GM18861 (cell line): ENCODE results near the gene MAPKAP1.
"Not testable (repeated sequence)": the region's sequence is repeated elsewhere in the genome, so short reads cannot be mapped to it uniquely, and the experiment has no call there.

Source experiments
- ATAC-seq: cut with Tn5 transposase; IDR thresholded peaks from one replicate; pipeline ENCODE4 v1.9.1; 2021; ENCODE audit not compliant: unreplicated experiment

The MAPKAP1 gene

GRCh38 chr9:125571824-125572223, 135.2 kb downstream of the MAPKAP1 start:
- not testable (repeated sequence) for ATAC-seq

- no peak for ATAC-seq
Observed at GRCh38 chr9:125570246-125570645, 136.8 kb downstream of the MAPKAP1 start.

DNA sequence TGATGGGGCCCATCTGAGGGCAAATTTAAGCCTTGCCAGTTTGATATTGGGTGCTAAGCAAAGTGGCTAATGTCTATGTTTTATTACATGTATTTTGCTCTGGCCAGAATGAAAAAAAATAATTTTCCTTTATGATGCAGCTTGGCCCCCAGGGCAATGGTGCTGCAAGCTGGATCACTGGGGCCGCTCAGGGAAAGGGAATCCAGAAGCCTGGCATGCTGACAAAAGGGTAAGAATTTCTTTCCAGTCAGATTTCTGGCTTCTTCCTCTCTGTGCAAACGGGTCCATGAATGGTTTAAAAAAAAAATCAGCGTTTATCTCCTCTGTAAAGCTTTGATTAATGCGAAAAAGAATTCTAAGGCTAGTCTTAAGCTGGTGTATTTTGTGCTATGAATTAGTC, 138.4 kb downstream of the MAPKAP1 start:
- no peak for ATAC-seq

DNA sequence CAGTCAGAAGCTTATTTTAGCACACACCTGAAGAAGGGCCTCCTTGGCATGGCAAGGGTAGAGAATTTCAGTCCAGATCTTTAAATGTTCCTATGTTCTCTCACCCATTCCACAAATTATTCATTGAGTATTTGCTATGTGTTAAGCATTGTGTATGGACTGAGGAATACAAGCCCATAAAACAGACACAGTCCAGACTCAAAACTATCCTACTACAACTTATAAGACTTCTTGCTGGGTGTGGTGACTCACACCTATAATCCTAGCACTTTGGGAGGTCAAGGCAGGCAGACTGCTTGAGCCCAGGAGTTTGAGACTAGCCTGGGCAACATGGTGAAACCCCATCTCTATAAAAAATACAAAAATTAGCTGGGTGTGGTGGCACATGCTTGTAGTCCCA, 141.0 kb downstream of the MAPKAP1 start:
- ATAC-seq, result not testable (repeated sequence)

- no peak for ATAC-seq
Observed at GRCh38 chr9:125565126-125565525, 141.9 kb downstream of the MAPKAP1 start.

- no peak for ATAC-seq
Observed at GRCh38 chr9:125564631-125565030, 142.4 kb downstream of the MAPKAP1 start.

GRCh38 chr9:125561509-125562148, 145.4 kb downstream of the MAPKAP1 start:
- peak; percentile 50 for ATAC-seq

DNA sequence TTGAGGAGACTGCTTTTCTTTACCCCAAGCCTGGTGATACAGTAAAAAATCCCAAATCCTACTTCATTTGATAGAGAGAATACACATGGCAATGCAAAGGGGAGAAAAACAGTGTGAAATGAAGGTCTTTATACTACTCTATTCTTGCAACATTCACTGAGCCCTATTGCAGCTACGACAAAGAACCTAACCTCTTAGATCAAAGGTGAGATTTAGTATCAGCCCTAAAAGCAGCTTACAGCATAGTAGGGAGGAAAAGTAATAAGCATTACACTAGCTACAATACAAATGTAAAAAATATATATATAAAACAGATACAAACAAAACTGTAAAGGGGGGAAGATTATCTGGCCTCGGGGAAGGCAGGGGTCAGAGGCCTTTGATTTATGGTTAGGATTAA, 147.1 kb downstream of the MAPKAP1 start:
- no peak for ATAC-seq

GRCh38 chr9:125559194-125559593, 147.8 kb downstream of the MAPKAP1 start:
- ATAC-seq, result no peak

GRCh38 chr9:125558453-125559092, 148.4 kb downstream of the MAPKAP1 start:
- peak; percentile 40 for ATAC-seq

DNA sequence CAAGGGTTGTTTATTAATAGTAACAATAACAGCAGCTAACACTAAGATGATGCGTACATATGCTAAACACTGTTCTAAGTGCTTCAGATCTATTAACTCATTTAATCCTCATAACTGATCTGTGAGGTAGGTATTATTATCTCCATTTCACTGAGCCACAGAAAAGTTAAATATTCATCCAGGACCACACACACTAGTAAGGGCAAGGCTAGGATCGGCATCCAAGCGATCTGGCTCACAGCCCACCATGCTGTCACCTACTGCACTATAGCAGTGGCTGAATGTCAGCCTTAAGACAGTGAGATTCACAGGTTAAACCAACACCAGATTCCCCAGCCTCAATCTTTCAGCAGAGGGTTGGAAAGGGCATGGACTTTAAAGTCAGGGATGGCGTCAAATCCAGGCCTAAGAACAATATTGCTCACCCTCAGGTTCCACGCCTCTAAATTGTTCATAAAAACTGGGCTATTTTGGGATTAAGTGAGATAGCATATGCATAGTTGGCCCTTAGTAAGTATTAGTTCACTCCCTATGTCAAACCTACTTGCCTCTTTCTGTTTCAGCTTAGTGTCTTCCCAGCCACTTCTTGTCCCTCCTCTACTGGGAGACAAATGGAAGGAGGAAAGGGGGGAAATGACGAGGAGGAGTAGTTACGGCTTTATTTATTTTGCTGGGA, 150.8 kb downstream of the MAPKAP1 start:
- ATAC-seq, result no peak

GRCh38 chr9:125554726-125555125, 152.3 kb downstream of the MAPKAP1 start:
- ATAC-seq, result no peak

GRCh38 chr9:125551781-125552180, 155.2 kb downstream of the MAPKAP1 start:
- no peak for ATAC-seq

DNA sequence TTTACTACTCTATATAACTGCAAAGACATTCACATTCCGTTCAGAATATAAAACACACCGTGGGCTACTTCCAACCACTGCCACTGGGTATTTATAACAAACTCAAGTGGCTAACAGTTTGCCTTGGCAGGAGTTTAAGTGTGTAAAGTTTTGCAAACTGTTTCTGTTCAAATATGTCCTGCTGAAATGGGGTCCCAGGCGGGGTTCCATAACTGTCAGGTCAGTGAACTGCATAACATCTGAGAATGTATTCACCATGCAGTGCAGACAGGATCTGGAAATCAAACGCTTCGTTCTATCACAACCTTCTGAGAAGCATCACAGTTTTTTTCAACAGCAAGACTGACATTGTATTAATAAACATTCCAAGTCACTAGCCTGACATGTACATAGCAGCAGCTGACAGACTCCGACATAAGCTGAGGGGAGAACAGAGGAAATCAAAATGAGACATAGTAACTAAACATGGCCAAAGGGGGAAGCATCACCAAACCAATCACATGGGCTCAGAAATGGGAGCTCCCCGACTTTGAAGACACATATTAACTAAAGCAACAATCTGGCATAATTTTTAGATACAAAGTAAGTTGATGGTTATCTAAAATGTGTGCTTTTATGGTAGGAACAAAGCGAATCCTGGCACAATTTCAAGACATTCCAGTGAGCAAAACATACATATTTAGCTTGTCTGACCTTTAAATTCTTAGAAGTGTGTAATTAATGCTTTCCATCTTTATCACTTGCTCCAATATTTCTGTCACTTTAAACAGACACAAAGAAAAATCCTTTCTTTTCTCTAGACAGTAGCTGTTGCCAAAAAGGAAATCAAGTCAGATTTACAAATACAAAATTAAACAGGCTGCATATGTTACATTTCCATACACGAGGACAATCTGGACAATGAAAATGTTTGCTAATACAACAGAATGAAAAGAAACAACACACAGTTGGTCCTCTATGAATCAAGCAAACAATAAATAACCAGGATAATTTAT, 156.8 kb downstream of the MAPKAP1 start:
- no peak for ATAC-seq

- ATAC-seq, result no peak
Observed at GRCh38 chr9:125549465-125549871, 157.5 kb downstream of the MAPKAP1 start.

- no peak for ATAC-seq
Observed at GRCh38 chr9:125549039-125549438, 158.0 kb downstream of the MAPKAP1 start.

GRCh38 chr9:125548141-125548540, 158.9 kb downstream of the MAPKAP1 start:
- no peak for ATAC-seq

GRCh38 chr9:125547368-125547767, 159.6 kb downstream of the MAPKAP1 start:
- ATAC-seq, result no peak

- ATAC-seq, result no peak
Observed at GRCh38 chr9:125545845-125546244, 161.2 kb downstream of the MAPKAP1 start.

DNA sequence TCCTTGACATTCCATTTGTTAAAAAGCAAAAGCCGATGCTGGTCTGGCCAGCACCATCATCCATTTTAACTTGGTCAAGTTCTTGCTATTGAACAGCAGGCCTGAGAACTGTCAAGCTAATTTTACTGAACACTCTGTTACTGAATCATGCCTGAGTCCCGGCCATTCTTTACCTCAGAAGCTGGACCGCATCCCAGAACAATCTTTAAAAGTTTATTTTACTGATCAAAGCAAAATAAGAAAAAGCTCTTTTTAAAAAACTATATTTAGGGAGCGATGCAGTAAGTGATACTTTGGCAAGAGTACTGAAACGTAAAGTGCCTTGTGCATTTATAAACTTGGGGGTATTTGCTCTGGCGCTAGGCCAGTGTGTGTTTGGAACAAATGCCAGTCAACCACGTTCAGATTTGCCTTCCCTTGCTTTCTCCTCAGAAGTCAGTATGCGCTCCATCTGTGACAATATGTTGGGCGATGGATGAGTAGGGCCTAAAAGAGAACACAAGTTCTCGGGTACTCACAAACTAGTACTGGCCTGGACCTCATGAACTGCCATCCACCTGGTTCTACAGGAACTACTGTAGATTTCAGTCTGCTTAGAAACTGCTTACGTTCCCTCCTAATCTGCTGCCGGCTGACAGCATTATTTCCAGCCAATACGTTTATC, 161.9 kb downstream of the MAPKAP1 start:
- ATAC-seq, result no peak

DNA sequence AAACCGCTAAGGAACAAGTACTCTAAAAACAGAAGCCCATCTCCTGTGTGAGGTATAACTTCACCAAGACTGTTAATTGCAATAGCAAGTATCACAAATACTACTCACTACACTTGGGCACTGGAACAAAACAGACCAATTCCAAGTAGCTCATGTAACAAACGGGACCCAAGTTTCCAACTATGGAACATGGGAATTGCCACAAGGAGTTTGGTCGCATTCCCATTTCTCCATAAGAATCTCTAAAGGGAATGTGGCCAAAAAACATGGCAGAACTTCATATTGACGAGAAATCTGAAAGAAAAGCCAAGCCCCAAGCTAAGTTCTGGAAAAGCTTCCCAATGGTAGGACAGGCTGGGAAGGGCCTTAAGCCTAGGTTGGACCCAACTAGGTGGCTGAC, 162.5 kb downstream of the MAPKAP1 start:
- no peak for ATAC-seq
